ENCODE results near the gene MRPL11. TPM values are rescaled to one million over a fixed set of nuclear protein-coding genes. Genes with fewer than 3 reads are reported as not detected.
A peak's percentile ranks its signal among the peaks of the same experiment; 100 is the strongest.

Gene MRPL11
- polyA plus RNA-seq, 1 donor (not counting 4 experiments of a cell fraction or from before 2014, with no cell fraction given), result 51.7 TPM

DNA sequence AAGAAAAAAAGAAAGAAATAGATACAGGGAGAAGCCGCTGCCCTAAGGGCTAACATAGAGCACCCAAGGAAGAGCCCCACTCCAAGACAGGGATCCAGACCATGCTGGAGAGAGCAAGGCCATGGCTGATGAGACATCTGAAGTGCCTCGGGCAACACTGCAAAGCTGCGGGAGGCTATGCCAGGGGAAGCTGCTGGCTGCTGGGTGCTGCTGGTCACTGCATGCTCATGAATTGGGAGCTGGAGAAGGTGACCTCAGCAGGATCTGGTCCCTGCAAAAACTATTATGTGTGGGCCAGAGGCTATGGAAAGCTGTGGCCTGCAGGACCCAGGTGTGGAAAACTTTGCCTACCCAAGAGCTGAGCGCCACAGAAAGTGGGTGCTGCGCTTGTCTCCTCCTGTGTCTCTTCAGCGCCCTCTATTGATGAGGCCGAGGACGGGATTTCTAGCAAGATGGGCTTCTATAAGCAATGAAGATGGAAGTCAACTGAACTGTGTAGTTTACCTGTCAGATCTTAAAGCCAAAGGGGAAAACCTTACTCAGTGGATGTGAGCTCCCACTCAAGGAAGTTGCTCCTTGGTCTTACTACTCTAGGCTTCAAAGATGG, 49.8 kb downstream of the MRPL11 start:
- H3K9me1 ChIP-seq (ENCODE audit: control insufficient read depth, extremely low read depth, insufficient read depth, low read length), result no peaks in the 10 kb centered on the region
- FAIRE-seq, result no peak

DNA sequence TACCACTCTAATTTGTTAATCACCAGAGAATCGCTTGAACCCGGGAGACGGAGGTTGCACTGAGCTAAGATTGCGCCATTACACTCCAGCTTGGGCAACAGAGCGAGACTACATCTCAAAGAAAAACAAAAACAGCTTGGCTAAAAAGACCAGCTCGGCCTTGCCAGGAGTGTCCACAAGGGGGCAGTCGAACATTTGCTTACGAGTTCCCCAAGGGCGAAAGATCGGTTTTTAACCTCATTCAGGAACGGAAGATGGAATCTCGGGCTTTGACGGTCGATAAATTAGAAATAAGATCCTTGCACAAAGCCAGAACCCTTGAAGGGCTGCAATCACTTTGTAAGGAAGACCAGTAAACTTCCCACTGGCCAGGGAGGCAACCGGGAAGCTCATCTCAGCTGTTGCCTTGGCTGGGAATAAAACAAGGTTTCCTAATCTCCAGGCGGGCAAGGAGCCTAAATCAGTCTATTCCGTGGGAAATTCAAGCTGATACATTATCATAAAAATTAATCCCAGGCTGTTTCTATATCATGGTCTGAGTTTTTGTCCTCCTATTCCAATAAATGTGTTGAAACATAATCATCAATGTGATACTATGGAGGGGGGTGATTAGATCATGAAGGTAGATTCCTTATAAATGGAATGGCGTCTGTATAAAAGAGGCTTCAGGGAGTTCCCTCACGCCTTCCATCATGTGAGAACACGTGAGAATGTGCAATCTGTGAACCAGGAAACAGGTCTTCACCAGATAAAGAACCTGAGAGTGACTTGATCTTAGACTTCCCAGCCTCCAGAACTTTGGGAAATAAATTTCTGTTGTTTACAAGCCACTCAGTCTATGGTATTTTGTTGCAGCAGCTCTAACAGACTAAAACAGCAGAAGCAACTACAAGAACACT, 52.2 kb downstream of the MRPL11 start:
- H3K9me3 ChIP-seq (ENCODE audit: control insufficient read depth, low read depth, low read length), result no peaks in the 10 kb centered on the region
- peak; percentile 17 for FAIRE-seq
- peak overlapping the region in 1 of 3 experiments; percentile 49 for H3K4me3 ChIP-seq (ENCODE audit: control insufficient read depth in 2 of 3, extremely low read depth in 1 of 3, insufficient read depth in 2 of 3, low read depth in 1 of 3, low read length in 3 of 3)
- no peaks in the 10 kb centered on the region for H3K9me1 ChIP-seq (ENCODE audit: control insufficient read depth, extremely low read depth, insufficient read depth, low read length)
- no peak for DNase-seq (ENCODE audit: low read depth, low spot score)
- H3K27ac ChIP-seq (ENCODE audit: control insufficient read depth, insufficient read depth, low read length), result no peak overlapping the region
- H3K4me1 ChIP-seq (ENCODE audit: control insufficient read depth, extremely low read depth, insufficient read depth, low read length), result peaks cover 6% of the 10 kb centered on the region
- H3K9ac ChIP-seq (ENCODE audit: control insufficient read depth, extremely low read depth, insufficient read depth, low read length), result peak overlapping the region; percentile 51
- H3K36me3 ChIP-seq (ENCODE audit: control insufficient read depth in 2 of 2, extremely low read depth in 1 of 2, insufficient read depth in 2 of 2, low read length in 2 of 2), result no peaks in the 10 kb centered on the region
- no peaks in the 10 kb centered on the region for H3K27me3 ChIP-seq (ENCODE audit: control insufficient read depth, extremely low read depth, insufficient read depth, low read length)
- peak overlapping the region; percentile 82 for H2AFZ ChIP-seq (ENCODE audit: control insufficient read depth, low read length)
- H3K4me2 ChIP-seq (ENCODE audit: control insufficient read depth, extremely low read depth, insufficient read depth, low read depth, low read length), result peak overlapping the region; percentile 79
- dilution Hi-C loops (cut with MboI; ENCODE audit: extremely low pct_ligation_motif_present, low sequenced_read_pairs), result no loop called here
- no peaks in the 10 kb centered on the region for H4K20me1 ChIP-seq (ENCODE audit: control insufficient read depth, extremely low read depth, insufficient read depth, low read length)
- TF ChIP-seq, protein P1, sequence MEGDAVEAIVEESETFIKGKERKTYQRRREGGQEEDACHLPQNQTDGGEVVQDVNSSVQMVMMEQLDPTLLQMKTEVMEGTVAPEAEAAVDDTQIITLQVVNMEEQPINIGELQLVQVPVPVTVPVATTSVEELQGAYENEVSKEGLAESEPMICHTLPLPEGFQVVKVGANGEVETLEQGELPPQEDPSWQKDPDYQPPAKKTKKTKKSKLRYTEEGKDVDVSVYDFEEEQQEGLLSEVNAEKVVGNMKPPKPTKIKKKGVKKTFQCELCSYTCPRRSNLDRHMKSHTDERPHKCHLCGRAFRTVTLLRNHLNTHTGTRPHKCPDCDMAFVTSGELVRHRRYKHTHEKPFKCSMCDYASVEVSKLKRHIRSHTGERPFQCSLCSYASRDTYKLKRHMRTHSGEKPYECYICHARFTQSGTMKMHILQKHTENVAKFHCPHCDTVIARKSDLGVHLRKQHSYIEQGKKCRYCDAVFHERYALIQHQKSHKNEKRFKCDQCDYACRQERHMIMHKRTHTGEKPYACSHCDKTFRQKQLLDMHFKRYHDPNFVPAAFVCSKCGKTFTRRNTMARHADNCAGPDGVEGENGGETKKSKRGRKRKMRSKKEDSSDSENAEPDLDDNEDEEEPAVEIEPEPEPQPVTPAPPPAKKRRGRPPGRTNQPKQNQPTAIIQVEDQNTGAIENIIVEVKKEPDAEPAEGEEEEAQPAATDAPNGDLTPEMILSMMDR (optimal IDR thresholded peaks at IDR 0.05 in 1 of 3, IDR thresholded peaks at IDR 0.05 in 1 of 3, conservative IDR thresholded peaks at IDR 0.05 in 1 of 3; ENCODE audit: extremely low read depth in 1 of 3, insufficient read depth in 2 of 3, low read length in 3 of 3), result peak; percentile 77 to 98 (median 88)
- no peak for TF ChIP-seq EZH2 (IDR thresholded peaks at IDR 0.05; ENCODE audit: low read length)
- no peaks in the 10 kb centered on the region for H3K79me2 ChIP-seq (ENCODE audit: control insufficient read depth, insufficient read depth, low read length)

More for the DNA sequence above, 49.8 kb downstream of the MRPL11 start:
- Histone ChIP-seq H3K9ac (ENCODE audit: control insufficient read depth, extremely low read depth, insufficient read depth, low read length) (no peak overlapping the region), H2AFZ (ENCODE audit: control insufficient read depth, low read length) (no peak overlapping the region), H3K4me2 (ENCODE audit: control insufficient read depth, extremely low read depth, insufficient read depth, low read depth, low read length) (no peak overlapping the region), H3K36me3 (ENCODE audit: control insufficient read depth in 2 of 2, extremely low read depth in 1 of 2, insufficient read depth in 2 of 2, low read length in 2 of 2) (no peaks in the 10 kb centered on the region), H3K79me2 (ENCODE audit: control insufficient read depth, insufficient read depth, low read length) (no peaks in the 10 kb centered on the region), H3K4me3 (ENCODE audit: control insufficient read depth in 2 of 3, extremely low read depth in 1 of 3, insufficient read depth in 2 of 3, low read depth in 1 of 3, low read length in 3 of 3) (no peak overlapping the region), H4K20me1 (ENCODE audit: control insufficient read depth, extremely low read depth, insufficient read depth, low read length) (no peaks in the 10 kb centered on the region), H3K4me1 (ENCODE audit: control insufficient read depth, extremely low read depth, insufficient read depth, low read length) (peaks cover 6% of the 10 kb centered on the region), H3K27me3 (ENCODE audit: control insufficient read depth, extremely low read depth, insufficient read depth, low read length) (no peaks in the 10 kb centered on the region), H3K9me3 (ENCODE audit: control insufficient read depth, low read depth, low read length) (no peaks in the 10 kb centered on the region), H3K27ac (ENCODE audit: control insufficient read depth, insufficient read depth, low read length) (no peak overlapping the region)
- no peak for TF ChIP-seq EZH2 (IDR thresholded peaks at IDR 0.05; ENCODE audit: low read length)
- TF ChIP-seq, protein P1 (optimal IDR thresholded peaks at IDR 0.05 in 1 of 3, IDR thresholded peaks at IDR 0.05 in 1 of 3, conservative IDR thresholded peaks at IDR 0.05 in 1 of 3; ENCODE audit: extremely low read depth in 1 of 3, insufficient read depth in 2 of 3, low read length in 3 of 3), result peak; percentile 79 to 94 (median 91)
- dilution Hi-C loops (cut with MboI; ENCODE audit: extremely low pct_ligation_motif_present, low sequenced_read_pairs), result no loop called here
- DNase-seq (ENCODE audit: low read depth, low spot score), result peak; percentile 50

Small RNA genes within 50 kb of the gene (small RNA-seq; reads per million reads assigned to genes)
- gene RF00416 (ENCODE audit: insufficient read length in 3 of 3, low read depth in 3 of 3, low replicate concordance in 1 of 3) (0 reads per million in 3 experiments), gene RNU1-84P (ENCODE audit: insufficient read length in 3 of 3, low read depth in 3 of 3, low replicate concordance in 1 of 3) (4.0 to 12.1 (median 6.0) reads per million in 3 experiments)

Other genes with a start within 250 kb of the MRPL11 start
- gene KLC2, start 181.1 kb downstream of the MRPL11 start, polyA plus RNA-seq, result 9.3 to 19.1 TPM (median 14.1 TPM) in 3 replicates
- gene RAB1B, start 170.2 kb downstream of the MRPL11 start, polyA plus RNA-seq, result 133 to 213 TPM (median 187 TPM) in 3 replicates
- gene CNIH2, start 160.7 kb downstream of the MRPL11 start, polyA plus RNA-seq, result 0.17 to 0.25 TPM (median 0.18 TPM) in 3 replicates
- gene YIF1A, start 149.7 kb downstream of the MRPL11 start, polyA plus RNA-seq, result 80.3 to 157 TPM (median 87.5 TPM) in 3 replicates
- gene TMEM151A, start 147.0 kb downstream of the MRPL11 start, polyA plus RNA-seq, result 0.05 to 0.18 TPM in 2 of 3 replicates, not detected in the other
- gene CD248, start 121.8 kb downstream of the MRPL11 start, polyA plus RNA-seq, result 0.02 to 0.40 TPM (median 0.12 TPM) in 3 replicates
- gene RIN1, start 102.4 kb downstream of the MRPL11 start, polyA plus RNA-seq, result 10.6 to 18.6 TPM (median 16.1 TPM) in 3 replicates
- gene BRMS1, start 93.7 kb downstream of the MRPL11 start, polyA plus RNA-seq, result 61.4 to 65.8 TPM (median 64.8 TPM) in 3 replicates
- gene B4GAT1, start 91.2 kb downstream of the MRPL11 start, polyA plus RNA-seq, result 5.2 to 6.0 TPM (median 5.7 TPM) in 3 replicates
- gene SLC29A2, start 67.1 kb downstream of the MRPL11 start, polyA plus RNA-seq, result 1.3 to 2.7 TPM (median 1.7 TPM) in 3 replicates
- 0.03 TPM in 1 of 3 replicates, not detected in the others for gene NPAS4, start 17.8 kb downstream of the MRPL11 start, polyA plus RNA-seq
- 2.1 to 3.2 TPM (median 2.8 TPM) in 3 replicates for gene PELI3, start 28.1 kb upstream of the MRPL11 start, polyA plus RNA-seq
- 57.9 to 75.1 TPM (median 64.5 TPM) in 3 replicates for gene DPP3, start 41.6 kb upstream of the MRPL11 start, polyA plus RNA-seq
- gene BBS1, start 71.8 kb upstream of the MRPL11 start, polyA plus RNA-seq, result 11.7 to 14.6 TPM (median 14.6 TPM) in 3 replicates
- gene ZDHHC24, start 107.2 kb upstream of the MRPL11 start, polyA plus RNA-seq, result 4.8 to 8.2 TPM (median 5.9 TPM) in 3 replicates
- not detected in 3 replicates for gene ACTN3, start 108.1 kb upstream of the MRPL11 start, polyA plus RNA-seq
- gene CTSF, start 129.8 kb upstream of the MRPL11 start, polyA plus RNA-seq, result 3.2 to 5.8 TPM (median 3.3 TPM) in 3 replicates
- 0.04 to 0.09 TPM (median 0.07 TPM) in 3 replicates for gene CCDC87, start 154.2 kb upstream of the MRPL11 start, polyA plus RNA-seq
- 17.6 to 22.7 TPM (median 21.3 TPM) in 3 replicates for gene CCS, start 154.3 kb upstream of the MRPL11 start, polyA plus RNA-seq
- gene RBM14, start 177.8 kb upstream of the MRPL11 start, polyA plus RNA-seq, result 10.5 to 23.8 TPM (median 16.6 TPM) in 3 replicates
- gene RBM4, start 199.9 kb upstream of the MRPL11 start, polyA plus RNA-seq, result 153 to 190 TPM (median 171 TPM) in 3 replicates
- gene RBM4B, start 239.0 kb upstream of the MRPL11 start, polyA plus RNA-seq, result 17.2 to 20.9 TPM (median 17.9 TPM) in 3 replicates